Body of pancreas (tissue), 4 donors: ENCODE measurements around the gene IFTAP. TPM values are rescaled to one million over a fixed set of nuclear protein-coding genes. Genes with fewer than 3 reads are reported as not detected.

ENCODE experiments used
- ATAC-seq: fragments of 150-250 bp; one replicate; pipeline ENCODE4 v1.9.1; 2016
- DNase-seq, 4 donors: peaks; one replicate each; pipeline ENCODE4 v3.0.0-alpha.2; 2019
- H3K27ac ChIP-seq, 4 donors: fragments of 200-600 bp; sonication (generic); 1 replicate in 3 of 4; 2 replicates in 1 of 4; pipeline versions ENCODE4 v1.5.1 to v1.6.1; 2016 to 2019; ENCODE audit warnings: mild to moderate bottlenecking in 1 of 4, mixed read lengths in 1 of 4, moderate library complexity in 1 of 4
- H3K27me3 ChIP-seq, 2 donors: fragments of 200-600 bp; sonication (generic); one replicate each; pipeline ENCODE4 v1.6.0; 2016; ENCODE audit warnings: mild to moderate bottlenecking in 1 of 2
- H3K36me3 ChIP-seq, 2 donors: fragments of 200-600 bp; sonication (generic); replicated peaks in 1 of 2; 2 replicates each; pipeline ENCODE4 v1.5.1; 2016; ENCODE audit warnings: low read depth in 2 of 2; ENCODE audit not compliant: insufficient read depth in 1 of 2
- H3K4me1 ChIP-seq: fragments of 200-600 bp; sonication (generic); one replicate; pipeline ENCODE4 v1.6.0; 2016
- H3K4me3 ChIP-seq, 2 donors: fragments of 200-600 bp; sonication (generic); 1 replicate in 1 of 2; 2 replicates in 1 of 2; pipeline ENCODE4 v1.5.1; 2016 to 2019
- H3K9me3 ChIP-seq, 3 donors: fragments of 200-600 bp; sonication (generic); 1 replicate in 2 of 3; 2 replicates in 1 of 3; pipeline ENCODE4 v1.5.1; 2016
- POLR2A ChIP-seq, 3 donors: fragments of 450-650 bp; IDR thresholded peaks; one replicate each; pipeline ENCODE4 v1.6.1; 2016; ENCODE audit warnings: antibody characterized with exemption in 3 of 3, mild to moderate bottlenecking in 2 of 3
- WGBS, 2 donors: methylation state at CpG; one replicate each; pipeline ENCODE4 v1.1.5; 2017; 5-methylcytosine and 5-hydroxymethylcytosine counted together
- intact Hi-C: fragments of 100-400 bp; cut with DNase I; formaldehyde crosslinking; loops from one replicate; pipeline ENCODE4 v1.15.1; 2023
- total RNA-seq, 2 donors: library from RNA; depleted of rRNA; stranded (reverse); fragments of >200 nt; gene quantifications; one replicate each; pipeline ENCODE4 v1.1.0, GENCODE V29; 2016
- TF ChIP-seq, protein P1 (sequence below), 7 experiments: fragments of 450-650 bp in 4 of 7; fragments of 200-600 bp in 3 of 7; sonication (generic) in 3 of 7; IDR thresholded peaks; one replicate each; pipeline ENCODE4 v1.5.1; 2016 to 2019; ENCODE audit warnings: antibody characterized with exemption in 7 of 7

IFTAP gene
- total RNA-seq, 2 donors from 2014 or later = 11.9 to 14.3 TPM

DNA sequence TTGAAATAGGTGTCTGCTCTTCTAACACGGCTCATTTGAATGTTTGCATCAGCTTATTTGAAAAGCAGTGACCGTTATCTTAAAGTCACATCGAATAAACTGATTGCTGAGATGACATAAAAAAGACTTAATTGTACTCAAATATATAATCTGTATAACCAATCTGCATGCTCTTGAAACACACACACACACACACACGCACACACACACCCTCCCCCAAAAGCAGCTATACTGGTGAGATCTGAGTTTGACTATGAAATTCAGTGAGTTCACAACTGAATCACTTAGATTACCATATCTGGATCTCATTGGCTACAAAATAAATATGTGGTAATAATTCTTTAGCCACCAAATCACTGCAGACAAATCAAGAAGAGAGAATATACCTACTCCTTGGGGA, 3.8 kb upstream of the IFTAP start:
- DNase-seq = no peak
- H3K27me3 ChIP-seq = no peaks in the 10 kb centered on the region
- ATAC-seq = no peak
- no peaks in the 10 kb centered on the region for H3K9me3 ChIP-seq
- H3K4me3 ChIP-seq = no peak overlapping the region
- no peaks in the 10 kb centered on the region for H3K36me3 ChIP-seq
- TF ChIP-seq, protein P1, sequence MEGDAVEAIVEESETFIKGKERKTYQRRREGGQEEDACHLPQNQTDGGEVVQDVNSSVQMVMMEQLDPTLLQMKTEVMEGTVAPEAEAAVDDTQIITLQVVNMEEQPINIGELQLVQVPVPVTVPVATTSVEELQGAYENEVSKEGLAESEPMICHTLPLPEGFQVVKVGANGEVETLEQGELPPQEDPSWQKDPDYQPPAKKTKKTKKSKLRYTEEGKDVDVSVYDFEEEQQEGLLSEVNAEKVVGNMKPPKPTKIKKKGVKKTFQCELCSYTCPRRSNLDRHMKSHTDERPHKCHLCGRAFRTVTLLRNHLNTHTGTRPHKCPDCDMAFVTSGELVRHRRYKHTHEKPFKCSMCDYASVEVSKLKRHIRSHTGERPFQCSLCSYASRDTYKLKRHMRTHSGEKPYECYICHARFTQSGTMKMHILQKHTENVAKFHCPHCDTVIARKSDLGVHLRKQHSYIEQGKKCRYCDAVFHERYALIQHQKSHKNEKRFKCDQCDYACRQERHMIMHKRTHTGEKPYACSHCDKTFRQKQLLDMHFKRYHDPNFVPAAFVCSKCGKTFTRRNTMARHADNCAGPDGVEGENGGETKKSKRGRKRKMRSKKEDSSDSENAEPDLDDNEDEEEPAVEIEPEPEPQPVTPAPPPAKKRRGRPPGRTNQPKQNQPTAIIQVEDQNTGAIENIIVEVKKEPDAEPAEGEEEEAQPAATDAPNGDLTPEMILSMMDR (IDR thresholded peaks at IDR 0.05) = no peak
- TF ChIP-seq POLR2A (IDR thresholded peaks at IDR 0.05) = no peak
- H3K4me1 ChIP-seq = peaks cover 7% of the 10 kb centered on the region
- WGBS, 2 donors = 25 to 44% methylated on average over 4 of the region's 4 CpGs
- no peak overlapping the region for H3K27ac ChIP-seq
- intact Hi-C loops = no loop called here

GRCh38 chr11:36591433-36591832, 2.9 kb upstream of the IFTAP start:
- no peaks in the 10 kb centered on the region for H3K36me3 ChIP-seq
- ATAC-seq (no peak), DNase-seq (no peak)
- intact Hi-C loops = no loop called here
- TF ChIP-seq, protein P1 (IDR thresholded peaks at IDR 0.05) = no peak
- TF ChIP-seq POLR2A (IDR thresholded peaks at IDR 0.05) = no peak
- H3K27ac ChIP-seq = no peak overlapping the region
- no peaks in the 10 kb centered on the region for H3K9me3 ChIP-seq
- no peaks in the 10 kb centered on the region for H3K27me3 ChIP-seq
- peaks cover 9% of the 10 kb centered on the region for H3K4me1 ChIP-seq
- H3K4me3 ChIP-seq = no peak overlapping the region
- WGBS, 2 donors = 30 to 54% methylated on average over 1 of the region's 1 CpG

DNA sequence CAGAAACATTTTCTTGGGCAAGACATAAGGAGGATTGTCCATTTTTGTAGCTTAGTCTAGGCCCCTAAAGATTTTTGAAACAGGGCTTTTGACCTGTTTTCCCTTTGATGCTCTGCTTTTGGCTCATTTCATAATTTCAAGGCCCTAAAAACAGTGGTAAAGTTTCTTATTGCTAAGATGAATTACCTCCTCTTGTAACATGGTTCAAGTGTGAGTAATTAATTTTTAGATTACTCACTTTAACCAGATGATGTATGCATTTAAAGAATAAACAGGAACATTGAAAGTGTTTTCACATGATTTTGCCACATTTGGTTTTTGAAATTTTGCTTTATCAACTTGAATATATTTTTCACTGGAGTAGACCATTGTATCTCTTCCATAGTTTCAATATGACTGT, 2.6 kb downstream of the IFTAP start:
- ATAC-seq = no peak
- TF ChIP-seq, protein P1 (IDR thresholded peaks at IDR 0.05) = no peak
- TF ChIP-seq POLR2A (IDR thresholded peaks at IDR 0.05) = no peak

DNA sequence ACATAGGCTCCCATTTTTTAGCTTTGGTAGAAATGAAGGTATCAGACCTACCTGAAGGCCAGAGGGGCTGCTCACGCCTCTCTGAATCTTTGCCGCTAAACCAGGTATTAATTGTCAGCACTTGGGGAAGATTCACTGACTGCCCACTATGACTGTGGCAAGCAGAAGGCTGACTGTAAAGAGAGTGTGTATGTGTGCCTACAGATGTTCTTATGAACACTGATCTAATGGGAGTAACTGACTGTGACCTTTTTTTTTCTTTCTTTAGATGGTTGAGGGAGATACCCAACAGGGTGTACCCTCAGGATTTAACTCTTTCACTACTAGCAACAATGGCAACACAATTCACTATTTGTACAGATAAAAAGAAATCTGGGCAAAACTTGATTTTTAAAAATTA, 3.7 kb downstream of the IFTAP start, which contains the start of gene RAG2:
TSS of gene RAG2 (minus strand) at position 186 of the 400 bp plus-strand sequence. CDS start 4,068 bp downstream, outside the sequence.
- WGBS, 2 donors = 80 to 85% methylated on average over 2 of the region's 2 CpGs
- Histone ChIP-seq H3K4me3 (no peak within 1 kb of the TSS), H3K36me3 (no peaks in the 10 kb centered on the region), H3K27me3 (no peaks in the 10 kb centered on the region), H3K27ac (no peak within 1 kb of the TSS), H3K9me3 (no peaks in the 10 kb centered on the region), H3K4me1 (peaks cover 9% of the 10 kb centered on the region)
- TF ChIP-seq, protein P1 (IDR thresholded peaks at IDR 0.05) = no peak
- no peak for TF ChIP-seq POLR2A (IDR thresholded peaks at IDR 0.05)
- intact Hi-C loops = no loop called here
- no peak for DNase-seq
- no peak for ATAC-seq

More for the DNA sequence above, 2.6 kb downstream of the IFTAP start:
- Histone ChIP-seq H3K4me1 (peaks cover 9% of the 10 kb centered on the region), H3K27ac (no peak overlapping the region), H3K9me3 (no peaks in the 10 kb centered on the region), H3K36me3 (no peaks in the 10 kb centered on the region), H3K4me3 (no peak overlapping the region), H3K27me3 (no peaks in the 10 kb centered on the region)
- intact Hi-C loops = no loop called here
- no peak for DNase-seq

DNA sequence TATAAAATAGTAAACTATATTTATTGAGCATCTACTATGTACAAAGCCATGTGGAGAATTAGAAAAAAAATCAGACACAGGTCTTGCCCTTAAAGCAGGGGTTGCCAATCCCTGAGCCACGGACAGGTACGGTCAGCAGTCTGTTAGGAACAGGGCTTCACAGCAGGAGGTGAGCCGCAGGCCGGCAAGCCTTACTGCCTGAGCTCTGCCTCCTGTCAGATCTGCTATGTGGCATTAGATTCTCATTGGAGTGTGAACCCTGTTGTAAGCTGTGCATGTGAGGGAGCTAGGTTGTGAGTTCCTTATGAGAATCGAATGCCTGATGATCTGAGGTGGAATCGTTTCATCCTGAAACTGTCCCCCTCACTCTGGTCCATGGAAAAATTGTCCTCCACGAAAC, 5.9 kb downstream of the IFTAP start:
- 87 to 89% methylated on average over 7 of the region's 7 CpGs for WGBS, 2 donors
- TF ChIP-seq POLR2A (IDR thresholded peaks at IDR 0.05) = no peak
- TF ChIP-seq, protein P1 (IDR thresholded peaks at IDR 0.05) = no peak
- intact Hi-C loops = no loop called here
- no peak for ATAC-seq
- Histone ChIP-seq H3K9me3 (no peaks in the 10 kb centered on the region), H3K27me3 (no peaks in the 10 kb centered on the region), H3K4me3 (no peak overlapping the region), H3K36me3 (no peaks in the 10 kb centered on the region), H3K27ac (no peak overlapping the region), H3K4me1 (peaks cover 5% of the 10 kb centered on the region)
- no peak for DNase-seq
